Stomach (tissue), 9 donors: Measurements from ENCODE around the gene XPO6. TPM values are rescaled to one million over a fixed set of nuclear protein-coding genes. Genes with fewer than 3 reads are reported as not detected.

ENCODE experiments used
- DNase-seq, 2 donors: peaks; one replicate each; pipeline versions ENCODE4 v3.0.0 to v3.0.0-alpha.2; 2013 to 2019
- H3K27ac ChIP-seq, 5 donors: fragments of 200-600 bp in 4 of 5; sonication (generic) in 4 of 5; one replicate each; pipeline ENCODE4 v1.5.1; 2013 to 2019; ENCODE audit warnings: mild to moderate bottlenecking in 1 of 5, moderate library complexity in 1 of 5
- H3K27me3 ChIP-seq, 3 donors: fragments of 200-600 bp; sonication (generic); one replicate each; pipeline ENCODE4 v1.5.1; 2017 to 2019; ENCODE audit warnings: mixed run types in 1 of 3
- H3K36me3 ChIP-seq, 4 donors: fragments of 200-600 bp; sonication (generic); 1 replicate in 3 of 4; 2 replicates in 1 of 4; pipeline ENCODE4 v1.5.1; 2016 to 2019
- H3K4me1 ChIP-seq, 4 donors: fragments of 200-600 bp; sonication (generic); one replicate each; pipeline ENCODE4 v1.5.1; 2016 to 2019
- H3K4me3 ChIP-seq, 4 donors: fragments of 200-600 bp; sonication (generic) in 3 of 4; one replicate each; pipeline ENCODE4 v1.5.1; 2016 to 2019; ENCODE audit warnings: mild to moderate bottlenecking in 1 of 4
- H3K9me3 ChIP-seq, 4 donors: fragments of 200-600 bp; sonication (generic); one replicate each; pipeline ENCODE4 v1.5.1; 2016 to 2019
- EP300 ChIP-seq: sonication (generic); formaldehyde crosslinking; IDR thresholded peaks from one replicate; pipeline ENCODE4 v1.6.1; 2017; ENCODE audit warnings: antibody characterized with exemption
- POLR2A ChIP-seq, 4 donors: fragments of 450-650 bp; IDR thresholded peaks; one replicate each; pipeline ENCODE4 v1.6.1; 2016; ENCODE audit warnings: antibody characterized with exemption in 4 of 4, control low read depth in 2 of 4, mild to moderate bottlenecking in 1 of 4, moderate library complexity in 1 of 4
- POLR2AphosphoS5 ChIP-seq, 3 donors: sonication (generic); formaldehyde crosslinking; IDR thresholded peaks; one replicate each; pipeline ENCODE4 v1.6.1; 2016; ENCODE audit warnings: antibody characterized with exemption in 3 of 3
- whole genome bisulfite sequencing, 5 donors: extraction: QIAGEN DNeasy Blood & Tissue Kit in 3 of 5; methylation state at CpG; one replicate each; pipeline versions ENCODE4 v1.1.5 to v1.1.7; 2013 to 2018; 5-methylcytosine and 5-hydroxymethylcytosine counted together
- intact Hi-C: fragments of 100-400 bp; cut with DNase I; formaldehyde crosslinking; loops from one replicate; pipeline ENCODE4 v1.15.1; 2023; ENCODE audit warnings: low total_unique reads
- polyA plus RNA-seq, 3 donors: library from polyadenylated mRNA; stranded (reverse); fragments of 200-250 nt; gene quantifications; one replicate each; pipeline ENCODE4 v1.2.3, GENCODE V29; 2013
- total RNA-seq, 5 donors: library from RNA; depleted of rRNA; stranded (reverse); fragments of >200 nt; gene quantifications; one replicate each; pipeline versions ENCODE4 v1.1.0 to v1.2.3, GENCODE V29; 2014 to 2016
- TF ChIP-seq, protein P1 (sequence below), 7 experiments: fragments of 450-650 bp in 4 of 7; fragments of 200-600 bp in 3 of 7; sonication (generic) in 3 of 7; IDR thresholded peaks; one replicate each; pipeline ENCODE4 v1.5.1; 2016 to 2019; ENCODE audit warnings: antibody characterized with exemption in 7 of 7, control low read depth in 2 of 7, mild to moderate bottlenecking in 1 of 7
- donor health status: healthy with polysubstance abuse.
- donor health status: Bipolar disorder and iron deficiency.
- donor health status: healthy.

Gene XPO6
- total and polyA plus RNA-seq, 8 donors = 37.2 to 241 (median 85.2) TPM

DNA sequence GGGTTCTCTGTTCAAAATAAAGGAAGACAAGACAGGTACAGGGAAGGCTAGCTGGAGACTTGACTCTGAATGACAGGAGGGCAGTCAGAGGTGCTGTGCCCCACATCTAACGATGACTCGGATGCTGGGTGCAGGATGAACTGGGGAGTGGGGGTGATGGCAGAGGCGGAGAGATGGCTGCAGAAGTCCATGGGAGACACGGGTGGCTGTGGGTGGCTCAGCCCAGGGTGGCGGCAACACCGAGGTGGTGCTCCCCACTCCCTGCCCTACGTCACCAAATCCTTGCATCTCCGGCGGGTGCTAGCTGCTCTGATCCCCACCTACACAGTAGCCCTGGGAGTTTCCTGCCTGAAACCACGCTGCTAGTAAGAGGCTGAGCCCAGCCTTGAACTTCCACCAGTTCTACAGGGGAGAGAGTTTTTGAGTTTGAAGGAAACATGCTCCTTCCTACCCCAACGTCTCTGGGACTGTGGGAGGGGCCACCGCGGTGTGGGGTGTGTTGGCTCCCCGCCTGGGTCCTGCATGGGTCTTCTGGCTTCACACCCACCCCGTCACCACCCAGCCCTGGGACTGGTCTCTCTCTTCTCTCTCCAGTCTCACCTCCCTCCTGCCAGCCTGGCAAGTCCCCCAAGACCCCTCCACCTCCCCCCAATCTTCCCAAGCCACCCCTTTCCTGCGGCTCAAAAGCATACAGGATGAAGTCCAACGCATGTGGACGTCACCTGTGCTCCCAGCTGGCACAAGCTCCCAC is 152.8 kb downstream of the XPO6 start:
- WGBS, 5 donors = 60 to 65% (median 63%) methylated on average over 18 of the region's 18 CpGs
- intact Hi-C loops = no loop called here
- no peak for DNase-seq
- Histone ChIP-seq H3K36me3 (no peaks in the 10 kb centered on the region), H3K27me3 (peaks cover 9 to 92% (median 33%) of the 10 kb centered on the region in 3 donors), H3K4me3 (no peak overlapping the region), H3K27ac (no peak overlapping the region), H3K4me1 (peaks cover 8 to 14% (median 12%) of the 10 kb centered on the region in 4 donors), H3K9me3 (no peaks in the 10 kb centered on the region)
- TF ChIP-seq POLR2AphosphoS5 (IDR thresholded peaks at IDR 0.05) (no peak), EP300 (no peak), POLR2A (IDR thresholded peaks at IDR 0.05) (no peak)
- TF ChIP-seq, protein P1, sequence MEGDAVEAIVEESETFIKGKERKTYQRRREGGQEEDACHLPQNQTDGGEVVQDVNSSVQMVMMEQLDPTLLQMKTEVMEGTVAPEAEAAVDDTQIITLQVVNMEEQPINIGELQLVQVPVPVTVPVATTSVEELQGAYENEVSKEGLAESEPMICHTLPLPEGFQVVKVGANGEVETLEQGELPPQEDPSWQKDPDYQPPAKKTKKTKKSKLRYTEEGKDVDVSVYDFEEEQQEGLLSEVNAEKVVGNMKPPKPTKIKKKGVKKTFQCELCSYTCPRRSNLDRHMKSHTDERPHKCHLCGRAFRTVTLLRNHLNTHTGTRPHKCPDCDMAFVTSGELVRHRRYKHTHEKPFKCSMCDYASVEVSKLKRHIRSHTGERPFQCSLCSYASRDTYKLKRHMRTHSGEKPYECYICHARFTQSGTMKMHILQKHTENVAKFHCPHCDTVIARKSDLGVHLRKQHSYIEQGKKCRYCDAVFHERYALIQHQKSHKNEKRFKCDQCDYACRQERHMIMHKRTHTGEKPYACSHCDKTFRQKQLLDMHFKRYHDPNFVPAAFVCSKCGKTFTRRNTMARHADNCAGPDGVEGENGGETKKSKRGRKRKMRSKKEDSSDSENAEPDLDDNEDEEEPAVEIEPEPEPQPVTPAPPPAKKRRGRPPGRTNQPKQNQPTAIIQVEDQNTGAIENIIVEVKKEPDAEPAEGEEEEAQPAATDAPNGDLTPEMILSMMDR (IDR thresholded peaks at IDR 0.05) = no peak

DNA sequence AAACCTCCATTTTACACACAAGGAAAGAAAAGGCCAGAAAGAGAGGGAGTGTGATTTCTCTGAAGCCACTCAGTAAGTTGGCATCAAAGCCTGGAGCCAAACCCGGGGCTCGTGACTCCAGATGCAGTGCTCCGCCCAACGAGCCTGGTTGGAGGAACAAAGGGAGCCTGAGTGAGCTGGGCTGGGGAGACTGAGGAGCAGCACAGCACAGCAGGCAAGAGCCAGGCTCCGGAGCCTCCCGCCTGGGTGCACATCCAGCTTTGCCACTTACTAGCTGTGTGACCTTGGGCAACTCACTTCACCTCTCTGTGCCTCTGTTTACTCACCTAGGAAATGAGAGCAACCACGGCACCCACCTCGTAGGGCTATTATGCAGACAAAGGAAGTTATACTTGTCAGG is 153.8 kb downstream of the XPO6 start:
- WGBS, 5 donors = 75 to 89% (median 83%) methylated on average over 7 to 8 of the region's 8 CpGs
- H3K36me3 ChIP-seq = no peaks in the 10 kb centered on the region

DNA sequence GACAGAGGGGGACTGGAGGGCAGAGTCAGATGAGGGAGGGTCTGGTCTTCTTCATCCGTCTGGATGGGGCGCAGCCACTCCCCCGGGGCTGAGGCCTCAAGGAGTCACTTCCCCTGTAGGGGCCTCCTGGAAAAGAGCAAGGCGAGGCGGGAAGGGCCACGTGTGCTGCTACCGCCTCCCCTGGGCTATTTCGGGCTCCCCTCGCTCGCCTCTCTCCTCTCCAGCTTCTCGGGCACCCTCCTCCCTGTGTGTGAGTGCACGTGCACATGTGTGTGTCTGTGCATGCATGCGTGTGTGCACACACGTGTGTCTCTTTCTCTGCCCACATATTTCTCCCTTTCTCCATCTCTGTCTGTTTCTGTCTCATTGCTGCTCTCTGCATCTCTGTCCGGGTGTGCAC is 158.3 kb downstream of the XPO6 start:
- Histone ChIP-seq H3K9me3 (peaks cover 0 to 11% (median 7%) of the 10 kb centered on the region in 4 donors), H3K36me3 (no peaks in the 10 kb centered on the region), H3K27me3 (peaks cover 0 to 71% (median 2%) of the 10 kb centered on the region in 3 donors), H3K27ac (no peak overlapping the region), H3K4me1 (no peaks in the 10 kb centered on the region), H3K4me3 (no peak overlapping the region)
- 27 to 43% (median 36%) methylated on average over 15 of the region's 15 CpGs for WGBS, 5 donors
- TF ChIP-seq EP300 (no peak), POLR2A (IDR thresholded peaks at IDR 0.05) (no peak), POLR2AphosphoS5 (IDR thresholded peaks at IDR 0.05) (no peak)
- TF ChIP-seq, protein P1 (IDR thresholded peaks at IDR 0.05) = no peak
- no peak for DNase-seq
- intact Hi-C loops = no loop called here

More for the DNA sequence above, 153.8 kb downstream of the XPO6 start:
- intact Hi-C loops = no loop called here
- Histone ChIP-seq H3K27me3 (peaks cover 4 to 93% (median 23%) of the 10 kb centered on the region in 3 donors), H3K4me1 (peaks cover 5 to 7% (median 6%) of the 10 kb centered on the region in 4 donors), H3K9me3 (no peaks in the 10 kb centered on the region), H3K27ac (no peak overlapping the region), H3K4me3 (no peak overlapping the region)
- DNase-seq = no peak
- TF ChIP-seq EP300 (no peak), POLR2A (IDR thresholded peaks at IDR 0.05) (no peak), POLR2AphosphoS5 (IDR thresholded peaks at IDR 0.05) (no peak)
- TF ChIP-seq, protein P1 (IDR thresholded peaks at IDR 0.05) = no peak

DNA sequence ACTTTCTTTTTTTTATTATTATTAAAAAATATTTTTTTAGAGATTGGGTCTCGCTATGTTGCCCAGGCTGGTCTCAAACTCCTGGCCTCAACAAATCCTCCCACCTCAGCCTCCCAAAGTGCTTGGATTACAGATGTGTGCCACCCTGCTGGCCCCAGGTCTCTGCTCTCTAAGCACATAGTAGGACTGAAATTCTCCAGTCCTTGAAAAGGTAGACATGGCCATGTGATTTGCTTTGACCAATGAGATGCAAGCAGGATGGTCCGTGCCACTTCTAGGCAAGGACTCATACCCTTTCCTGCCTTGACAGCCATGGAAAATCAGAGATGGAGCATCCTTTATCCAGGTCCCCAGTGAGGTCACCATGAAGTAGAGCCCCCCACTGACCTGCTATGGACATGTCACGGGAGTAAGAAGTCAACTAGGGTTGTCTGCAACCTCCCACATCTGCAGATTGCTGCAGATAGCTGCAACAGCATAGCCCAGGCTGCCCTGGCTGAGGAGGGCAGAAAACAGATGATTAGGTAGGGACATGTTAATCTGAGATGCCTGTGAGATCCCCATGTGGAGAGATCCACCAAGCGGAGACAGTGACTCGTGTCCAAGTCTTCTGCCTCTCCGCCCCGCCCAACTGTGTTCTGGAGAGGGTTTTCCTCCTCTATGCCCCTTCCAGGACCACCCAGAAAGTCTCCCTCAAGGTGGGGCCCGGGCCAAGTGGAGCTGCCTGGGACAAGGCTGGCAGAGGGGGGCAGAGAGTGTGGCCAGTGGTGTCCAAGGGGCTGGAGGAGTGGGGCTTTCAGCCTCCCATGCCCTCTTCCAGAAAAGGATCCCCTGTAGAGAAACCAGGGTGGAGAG is 159.3 kb downstream of the XPO6 start:
- intact Hi-C loops = no loop called here
- TF ChIP-seq POLR2AphosphoS5 (IDR thresholded peaks at IDR 0.05) = no peak
- TF ChIP-seq, protein P1 (IDR thresholded peaks at IDR 0.05) = no peak
- TF ChIP-seq POLR2A (IDR thresholded peaks at IDR 0.05) = no peak
- no peak for TF ChIP-seq EP300
- Histone ChIP-seq H3K9me3 (peaks cover 0 to 18% (median 12%) of the 10 kb centered on the region in 4 donors), H3K4me1 (no peaks in the 10 kb centered on the region), H3K27ac (no peak overlapping the region), H3K36me3 (no peaks in the 10 kb centered on the region), H3K27me3 (peaks cover 0 to 64% (median 0%) of the 10 kb centered on the region in 3 donors), H3K4me3 (no peak overlapping the region)
- 70 to 83% (median 75%) methylated on average over 8 of the region's 8 CpGs for WGBS, 5 donors
- DNase-seq = no peak
